NCI-H1092 (cell line): ENCODE results near the gene MYO15A.

ENCODE experiments used
- DNase-seq: peaks from one replicate; lab custom pipeline; 2025; lab: John Stamatoyannopoulos, UW

MYO15A gene

DNA sequence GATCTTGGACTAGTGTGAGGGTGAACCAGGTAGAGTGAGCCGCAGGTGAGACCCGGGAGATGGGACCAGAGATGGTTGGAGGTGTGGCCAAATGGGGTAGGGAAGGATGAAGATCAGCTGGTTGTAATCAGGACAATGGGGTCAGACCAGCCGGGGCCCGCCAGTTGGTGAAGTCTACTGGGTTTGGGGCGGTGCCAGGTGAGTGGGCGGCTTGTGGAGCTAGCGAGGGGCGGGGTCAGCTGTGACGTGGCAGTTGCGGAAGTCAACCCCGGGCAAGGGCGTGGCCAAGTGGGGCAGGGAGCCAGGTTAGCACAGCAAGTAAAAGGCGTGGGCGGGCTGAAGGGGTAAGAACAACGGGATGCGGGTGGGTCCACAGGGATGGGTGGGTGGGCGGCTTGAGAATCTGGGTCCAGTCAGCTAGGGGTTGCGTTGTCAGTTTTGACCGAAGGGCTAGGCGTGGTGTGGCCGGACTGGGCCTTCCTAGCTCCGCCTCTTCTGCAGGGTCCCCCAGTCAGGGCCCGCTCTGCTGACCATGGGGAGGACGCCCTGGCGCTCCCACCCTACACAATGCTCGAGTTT is 49.6 kb downstream of the MYO15A start:
- DNase-seq = no peak

DNA sequence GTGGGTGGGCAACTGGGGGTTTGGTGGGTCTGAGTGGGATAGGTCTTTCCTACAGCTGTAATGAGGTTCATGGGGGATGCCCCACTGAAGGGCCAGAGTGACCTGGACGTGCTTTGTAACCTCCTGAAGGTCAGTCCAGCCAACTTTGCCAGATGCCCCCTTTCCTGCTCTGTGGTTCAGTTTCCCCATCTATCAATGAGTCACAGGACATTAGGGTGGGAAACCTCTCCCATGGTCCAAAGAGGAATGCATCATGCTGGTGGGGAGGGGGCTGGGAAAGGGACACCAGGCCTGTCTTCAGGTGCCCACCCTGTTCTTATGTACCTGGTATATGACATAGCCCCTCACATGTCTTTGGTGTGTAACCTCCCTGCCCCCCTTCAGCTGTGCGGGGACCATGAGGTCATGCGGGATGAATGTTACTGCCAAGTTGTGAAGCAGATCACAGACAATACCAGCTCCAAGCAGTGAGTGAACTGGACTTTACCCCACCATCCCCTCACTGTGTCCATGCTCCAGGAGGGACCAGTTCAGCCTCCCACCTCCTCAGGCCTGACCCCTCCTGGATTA is 51.1 kb downstream of the MYO15A start:
- no peak for DNase-seq

DNA sequence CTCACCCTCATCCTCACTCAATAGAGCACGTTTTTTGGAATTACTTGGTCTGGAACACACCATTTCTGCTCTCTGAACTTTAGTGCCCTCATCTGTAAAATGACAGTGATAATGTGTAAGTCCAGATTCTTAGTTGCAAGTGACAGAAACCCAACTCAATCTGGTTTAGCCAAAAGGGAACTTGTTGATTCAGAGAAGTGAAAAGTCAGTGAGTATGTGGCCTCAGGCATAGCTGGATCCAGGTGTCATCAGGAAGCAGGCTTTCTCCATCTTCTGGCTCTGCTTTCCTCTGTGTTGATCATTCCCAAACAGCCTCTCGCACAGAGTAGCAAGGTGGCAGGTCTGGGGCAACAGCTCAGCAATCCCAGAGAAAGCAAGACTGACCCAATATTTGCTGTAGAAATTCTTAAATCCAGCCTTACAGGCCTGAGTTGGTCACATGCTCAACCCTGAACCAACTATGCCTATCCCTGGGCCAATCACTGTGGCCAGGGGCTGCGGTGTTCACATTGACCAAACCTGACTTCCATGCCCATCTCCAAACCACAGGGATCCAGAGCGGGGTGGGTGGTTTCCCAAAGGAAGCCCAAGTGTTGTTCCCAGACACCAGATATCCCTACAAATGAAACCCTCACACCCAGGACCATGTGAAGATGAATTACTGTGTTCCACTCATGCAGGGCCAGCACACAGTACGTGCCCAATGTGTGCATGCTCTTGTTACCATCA is 51.7 kb downstream of the MYO15A start:
- DNase-seq = no peak

DNA sequence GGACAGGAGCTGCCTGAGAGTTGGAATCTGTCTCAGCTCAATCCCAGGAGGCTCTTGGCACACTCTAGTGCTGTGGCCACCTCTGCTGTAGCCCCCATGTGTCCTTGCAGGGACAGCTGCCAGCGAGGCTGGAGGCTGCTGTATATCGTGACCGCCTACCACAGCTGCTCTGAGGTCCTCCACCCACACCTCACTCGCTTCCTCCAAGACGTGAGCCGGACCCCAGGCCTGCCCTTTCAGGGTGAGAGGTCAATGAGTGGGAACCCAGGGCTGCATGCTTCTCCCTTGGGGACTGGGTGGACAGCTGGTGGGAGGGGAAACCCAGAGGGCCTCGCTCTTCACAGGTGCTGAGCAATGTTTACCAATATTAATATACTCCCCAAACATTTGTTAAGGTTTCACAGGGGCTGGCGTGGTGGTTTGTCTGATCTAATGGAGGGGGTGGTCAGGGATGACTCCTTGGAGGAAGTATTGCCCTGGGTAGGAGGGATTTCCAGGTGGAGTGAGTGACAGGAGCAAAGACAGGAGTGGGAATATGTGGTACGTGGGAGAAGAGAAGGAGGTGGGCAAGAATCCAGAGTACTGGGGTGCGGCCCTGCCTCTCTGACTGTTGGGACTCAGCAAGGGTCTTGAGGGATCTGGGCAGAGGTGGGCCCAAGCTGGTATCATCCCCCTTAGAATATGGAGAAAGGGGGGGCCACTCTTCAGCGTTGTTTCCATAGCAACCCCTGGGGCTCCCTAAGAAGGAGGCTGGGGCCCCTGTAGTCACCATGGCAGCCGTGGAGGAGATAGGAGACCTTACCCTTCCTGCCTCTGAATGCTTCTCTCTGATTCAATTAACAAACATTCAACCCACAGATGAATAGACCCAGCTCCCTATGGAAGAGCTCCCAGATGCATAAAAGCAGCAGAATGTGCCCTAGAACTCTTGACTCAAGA is 52.9 kb downstream of the MYO15A start:
- no peak for DNase-seq

DNA sequence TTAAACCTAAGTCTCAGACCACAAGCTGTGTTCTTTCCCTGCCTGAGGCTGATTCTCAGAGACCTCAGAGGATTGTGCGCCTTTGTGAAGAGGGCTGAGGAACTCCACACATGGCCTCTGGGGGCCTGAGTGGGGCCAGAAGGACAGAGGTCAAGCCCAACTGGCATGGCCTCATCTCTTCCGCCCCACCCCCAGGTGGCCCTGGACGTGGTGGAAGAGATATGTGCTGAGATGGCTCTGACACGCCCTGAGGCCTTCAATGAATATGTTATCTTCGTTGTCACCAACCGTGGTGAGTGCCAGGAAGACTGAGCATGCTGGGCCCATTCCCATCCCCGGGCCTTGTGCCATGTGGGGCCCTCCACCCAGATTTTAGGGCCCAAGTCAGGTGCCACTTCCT is 55.0 kb downstream of the MYO15A start:
- DNase-seq = no peak

DNA sequence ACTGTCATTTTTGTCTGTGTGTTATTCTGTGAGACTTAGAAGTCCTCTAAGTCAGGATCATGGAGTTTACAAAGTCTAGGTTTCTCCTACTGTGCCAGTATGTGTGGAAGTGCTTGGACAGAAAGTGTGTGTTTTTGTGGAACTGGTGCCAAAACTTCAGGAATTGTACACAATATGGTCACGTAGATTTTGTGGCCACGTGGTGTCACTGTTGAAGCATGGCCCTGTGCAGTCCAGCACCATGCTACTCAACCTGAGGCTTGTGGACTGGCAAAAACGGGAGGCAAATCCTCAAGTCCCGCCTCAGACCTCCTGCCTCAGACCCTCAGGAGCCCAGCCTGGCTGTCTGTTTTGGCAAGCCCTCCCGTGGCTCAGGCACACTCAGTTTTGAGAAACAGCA is 58.3 kb downstream of the MYO15A start:
- DNase-seq = no peak

DNA sequence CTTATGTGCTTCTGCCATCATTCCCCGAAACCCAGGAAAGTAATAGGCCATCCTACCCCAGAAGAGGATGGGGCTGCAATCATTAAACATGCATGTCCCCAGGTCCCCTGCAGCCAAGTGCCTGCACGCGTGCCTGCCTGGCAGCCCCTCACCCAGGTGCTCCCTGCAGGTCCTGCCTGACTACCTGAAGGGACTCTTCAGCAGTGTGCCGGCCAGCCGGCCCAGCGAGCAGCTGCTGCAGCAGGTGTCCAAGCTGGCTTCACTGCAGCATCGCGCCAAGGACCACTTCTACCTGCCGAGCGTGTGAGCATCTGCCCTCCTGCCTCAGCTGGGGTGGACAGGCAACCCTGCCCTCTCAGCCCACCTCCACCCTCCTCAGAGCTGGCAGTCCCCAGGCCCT is 58.9 kb downstream of the MYO15A start:
- DNase-seq = no peak

DNA sequence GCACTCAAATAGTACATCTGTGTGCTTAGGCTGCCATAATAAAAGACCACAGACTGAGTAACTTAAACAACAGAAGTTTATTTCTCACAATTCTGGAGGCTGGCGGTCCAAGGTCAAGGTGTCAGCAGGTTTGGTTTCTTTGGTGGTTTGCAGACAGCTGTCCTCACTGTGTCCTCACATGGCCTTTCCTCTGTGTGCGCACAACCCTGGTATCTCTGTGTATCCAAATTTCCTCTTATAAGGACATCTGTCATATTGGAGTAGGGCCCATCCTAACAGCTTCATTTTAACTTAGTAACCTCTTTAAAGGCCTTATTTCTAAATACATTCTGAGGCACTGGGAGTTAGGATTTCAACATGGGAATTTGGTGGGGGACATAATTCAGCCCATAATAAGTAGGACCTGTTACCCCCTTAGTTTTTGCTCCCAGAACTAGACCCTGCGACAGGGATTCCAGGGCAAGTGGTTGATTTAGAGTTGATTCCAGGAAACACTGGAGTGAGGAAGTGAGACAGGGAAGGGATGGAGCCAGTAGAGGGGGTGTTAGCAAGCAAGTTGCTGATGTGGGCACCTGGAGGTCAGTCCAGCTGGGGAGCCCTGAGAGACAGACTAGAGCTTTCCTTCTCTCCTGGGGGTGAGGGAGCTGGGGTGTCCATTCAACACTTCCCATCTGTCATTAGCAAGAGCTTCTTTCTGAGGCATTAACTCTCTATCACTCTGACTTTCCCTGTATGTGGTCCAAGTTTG is 64.1 kb downstream of the MYO15A start:
- no peak for DNase-seq

DNA sequence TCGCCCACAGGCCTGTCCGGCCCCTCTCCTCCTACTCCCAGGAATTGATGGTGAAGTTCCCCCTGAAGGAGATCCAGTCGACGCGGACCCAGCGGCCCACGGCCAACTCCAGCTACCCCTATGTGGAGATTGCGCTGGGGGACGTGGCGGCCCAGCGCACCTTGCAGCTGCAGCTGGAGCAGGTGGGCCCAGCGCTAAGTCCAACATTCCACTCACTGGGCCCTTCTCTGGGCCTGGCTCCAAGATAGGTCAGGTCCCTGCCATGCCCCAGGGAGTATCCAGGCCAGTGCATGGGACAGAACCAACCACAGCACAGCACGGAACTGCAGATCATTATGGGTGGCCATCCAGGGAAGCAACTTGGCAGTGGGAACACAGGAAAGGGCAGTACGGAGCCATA is 65.2 kb downstream of the MYO15A start:
- no peak for DNase-seq

DNA sequence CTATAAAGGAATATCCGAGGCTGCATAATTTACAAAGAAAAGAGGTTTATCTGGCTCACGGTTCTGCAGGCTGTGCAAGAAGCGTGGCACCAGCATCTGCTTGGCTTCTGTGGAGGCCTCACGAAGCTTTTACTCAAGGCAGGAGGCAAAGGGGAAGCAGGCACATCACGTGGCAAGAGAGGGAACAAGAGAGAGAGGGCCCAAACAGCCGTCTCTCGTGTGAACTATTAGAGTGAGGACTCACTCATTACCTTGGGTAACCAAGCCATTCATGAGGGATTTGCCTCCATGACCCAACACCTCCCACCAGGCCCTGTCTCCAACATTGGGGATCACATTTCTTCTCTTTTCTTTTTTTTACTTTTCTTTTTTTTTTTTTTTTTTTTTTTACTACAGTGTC is 67.6 kb downstream of the MYO15A start:
- no peak for DNase-seq

DNA sequence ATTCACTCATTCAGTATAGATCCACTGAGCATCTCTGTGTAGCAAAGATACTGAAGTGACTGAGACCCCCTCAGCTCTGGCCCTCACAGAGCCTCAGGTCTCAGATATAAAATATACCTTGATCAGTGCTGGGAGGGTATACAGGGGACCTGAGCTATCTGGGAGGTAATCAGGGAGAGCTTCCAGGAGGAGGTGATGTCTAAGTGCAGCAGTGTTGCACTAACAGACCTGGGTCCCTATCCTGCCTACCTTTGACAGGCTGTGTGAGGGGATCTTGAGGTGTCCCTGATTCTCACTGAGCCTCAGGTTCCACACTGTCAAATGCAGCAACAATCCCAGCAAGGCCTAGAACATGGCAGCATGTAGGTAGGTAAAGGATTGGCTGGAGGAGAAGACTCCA is 68.6 kb downstream of the MYO15A start:
- no peak for DNase-seq

DNA sequence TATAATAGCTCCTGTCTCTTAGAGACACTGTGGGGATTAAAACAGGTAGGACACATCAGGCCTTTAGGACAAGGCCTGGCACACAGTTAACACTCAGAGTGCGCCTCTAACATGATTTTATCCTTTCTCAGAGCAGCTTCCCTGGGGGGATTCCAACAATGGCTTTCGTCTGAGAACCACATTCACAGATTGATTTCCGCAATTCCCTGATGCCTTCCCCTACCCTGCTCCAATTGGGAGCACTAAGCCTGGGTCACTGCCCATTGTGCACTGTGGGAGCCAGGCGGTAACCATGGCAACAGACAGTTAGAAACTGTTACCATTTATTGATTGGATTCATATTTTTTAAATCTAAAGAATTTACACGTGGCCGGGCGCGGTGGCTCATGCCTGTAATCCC is 69.2 kb downstream of the MYO15A start:
- DNase-seq = no peak

DNA sequence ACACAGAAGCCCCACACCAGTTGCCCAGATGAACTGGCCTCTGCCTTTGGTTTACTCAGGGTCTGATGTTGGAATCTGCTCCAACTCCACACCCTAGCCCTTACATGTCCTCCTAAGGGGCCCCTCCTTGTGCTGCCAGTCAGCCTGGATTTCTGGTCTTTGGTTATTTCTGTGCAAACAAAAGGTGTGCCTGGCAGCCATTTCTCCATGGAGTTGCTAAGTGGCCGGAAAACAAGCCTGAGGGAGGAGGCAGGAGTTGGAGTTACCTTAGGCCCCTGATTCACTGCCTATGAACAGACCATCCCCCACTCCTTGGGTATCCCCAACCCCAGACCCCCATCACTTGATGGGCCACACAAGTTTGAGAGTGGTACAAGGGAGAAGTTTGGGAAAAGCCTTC is 70.6 kb downstream of the MYO15A start:
- DNase-seq = no peak

DNA sequence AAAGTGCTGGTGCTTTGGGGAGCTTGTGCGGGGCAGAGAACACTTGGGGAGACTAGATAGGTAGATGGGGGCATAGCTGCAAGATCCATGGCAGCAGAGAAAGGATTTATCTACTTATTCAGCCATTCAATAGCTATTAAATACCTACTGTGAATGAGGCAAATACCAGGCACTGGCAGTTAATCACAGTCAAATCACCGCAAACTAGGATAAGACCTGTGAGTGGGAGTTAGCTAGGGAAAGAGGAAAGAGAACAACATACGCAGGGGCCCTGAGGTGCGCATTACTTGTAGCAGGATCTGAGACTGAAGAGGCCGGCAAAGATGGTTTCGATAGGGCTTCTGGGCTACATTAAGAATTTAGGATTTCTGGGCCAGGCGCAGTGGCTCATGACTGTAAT is 71.2 kb downstream of the MYO15A start:
- DNase-seq = no peak

DNA sequence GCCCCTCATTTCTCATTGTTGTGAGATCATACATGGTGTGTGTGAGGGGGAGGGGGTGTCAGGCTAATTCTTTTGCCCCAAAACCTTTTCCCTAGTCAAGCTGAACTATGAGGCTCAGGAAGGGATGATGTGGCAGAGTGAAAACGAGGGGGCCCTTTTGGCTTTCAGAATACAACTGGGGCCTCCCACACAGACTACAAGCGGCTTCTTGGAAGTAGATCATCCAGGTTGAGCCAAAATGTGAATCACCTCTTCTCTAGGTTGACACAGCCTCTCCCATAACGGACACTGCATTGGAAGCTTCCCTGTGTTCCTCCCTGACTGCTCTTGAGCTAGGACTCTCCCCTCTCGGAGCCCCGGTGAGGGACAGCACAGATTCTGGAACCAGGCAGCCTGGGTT is 72.8 kb downstream of the MYO15A start:
- DNase-seq = no peak

DNA sequence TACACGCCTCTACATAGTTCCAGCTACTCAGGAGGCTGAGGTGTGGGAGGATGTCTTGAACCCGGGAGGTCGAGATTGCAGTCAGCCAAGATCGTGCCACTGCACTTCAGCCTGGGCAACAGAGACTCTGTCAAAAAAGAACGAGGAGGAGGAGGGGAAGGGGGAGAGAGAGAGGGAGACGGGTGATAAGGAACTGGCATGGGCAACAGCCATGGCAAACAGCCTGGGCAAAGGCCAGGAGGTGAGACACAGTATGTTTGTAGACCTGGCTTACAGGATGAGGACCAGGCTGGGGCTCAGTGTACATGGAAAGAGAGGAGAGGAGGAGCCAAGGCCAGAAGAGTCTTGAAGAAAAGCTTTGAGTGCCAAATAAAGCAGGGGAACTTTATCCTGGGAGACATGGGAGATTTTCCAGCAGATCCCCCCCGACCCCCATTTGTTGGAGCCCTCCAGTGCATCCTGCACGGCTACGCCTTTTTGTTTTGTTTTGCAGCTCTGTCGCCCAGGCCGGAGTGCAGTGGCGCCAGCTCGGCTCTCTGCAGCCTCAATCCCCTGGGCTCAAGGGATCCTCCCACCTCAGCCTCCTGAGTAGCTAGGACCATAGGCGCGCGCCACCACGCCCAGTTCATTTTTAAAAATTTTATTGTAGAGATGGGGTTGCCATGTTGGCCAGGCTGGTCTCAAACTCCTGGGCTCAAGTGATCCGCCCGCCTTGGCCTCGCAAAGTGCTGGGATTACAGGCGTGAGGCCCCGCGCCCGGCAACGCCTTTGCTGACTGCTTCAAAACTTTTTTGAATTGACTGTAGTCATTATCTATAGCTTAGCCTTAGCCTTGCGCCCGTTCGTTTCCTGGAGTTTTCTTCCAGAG is 73.8 kb downstream of the MYO15A start:
- no peak for DNase-seq

DNA sequence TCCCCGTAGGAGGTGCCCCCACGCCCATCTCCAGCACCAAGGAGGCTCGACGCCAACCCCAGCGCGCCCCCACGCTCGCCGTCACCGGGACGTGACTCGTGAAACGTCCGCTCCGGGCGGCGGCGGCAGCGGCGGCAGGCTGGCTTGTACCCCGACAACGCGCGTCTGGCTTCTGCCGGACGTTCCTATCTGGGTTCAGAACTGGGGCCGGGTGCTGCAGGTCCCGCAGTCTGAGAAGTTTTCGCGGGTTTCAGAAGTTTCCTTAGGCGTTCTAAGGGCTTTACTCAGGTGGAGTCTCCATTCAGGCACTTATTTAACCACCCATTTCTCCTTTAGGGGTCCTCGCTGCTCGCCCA is 74.4 kb downstream of the MYO15A start:
- DNase-seq = peak; percentile 53

DNA sequence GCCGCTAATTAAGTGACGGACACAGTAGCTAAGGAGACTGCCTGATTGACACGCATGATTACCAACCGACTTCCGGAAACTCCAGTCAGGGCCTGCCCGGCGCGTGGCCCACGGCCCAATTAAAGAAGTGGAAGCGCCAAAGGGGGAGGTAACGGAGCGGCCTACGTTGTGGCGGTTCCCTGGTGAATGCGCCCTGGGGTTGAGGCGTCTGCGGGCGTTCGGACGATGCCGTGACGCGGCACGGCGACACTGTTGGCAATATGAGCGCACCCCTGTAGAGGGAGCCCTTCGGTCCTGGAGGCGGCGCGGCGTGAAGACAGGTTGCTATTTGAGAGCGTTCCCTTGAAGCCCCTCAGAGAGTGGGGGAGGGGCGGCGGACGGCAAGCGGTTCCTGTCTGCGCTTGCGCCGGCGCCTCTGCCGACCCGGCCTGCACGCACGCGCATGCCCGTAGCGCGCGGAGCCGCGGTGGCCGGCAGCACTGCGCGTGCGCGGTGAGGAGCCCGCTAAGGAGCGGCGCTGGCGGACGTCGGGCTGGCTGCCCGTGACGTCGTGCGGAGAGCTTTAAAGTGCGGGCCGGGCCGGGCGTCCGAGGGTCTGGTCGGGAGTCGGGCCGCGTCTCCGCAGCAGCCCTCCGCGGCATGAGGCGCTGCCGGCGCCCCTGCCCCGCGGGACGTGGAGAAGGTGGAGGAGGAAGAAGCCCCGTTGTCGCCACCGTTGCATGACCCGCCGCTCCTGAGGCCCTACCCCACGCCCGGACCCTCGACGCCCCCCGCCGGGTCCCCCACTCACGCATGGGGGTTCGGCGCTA is 75.0 kb downstream of the MYO15A start, which contains the start of gene ALKBH5:
Gene ALKBH5 (plus strand): TSS at position 495 of the 809 bp plus-strand sequence. CDS start 416 bp downstream, outside the sequence.
- peak; percentile 96 for DNase-seq

DNA sequence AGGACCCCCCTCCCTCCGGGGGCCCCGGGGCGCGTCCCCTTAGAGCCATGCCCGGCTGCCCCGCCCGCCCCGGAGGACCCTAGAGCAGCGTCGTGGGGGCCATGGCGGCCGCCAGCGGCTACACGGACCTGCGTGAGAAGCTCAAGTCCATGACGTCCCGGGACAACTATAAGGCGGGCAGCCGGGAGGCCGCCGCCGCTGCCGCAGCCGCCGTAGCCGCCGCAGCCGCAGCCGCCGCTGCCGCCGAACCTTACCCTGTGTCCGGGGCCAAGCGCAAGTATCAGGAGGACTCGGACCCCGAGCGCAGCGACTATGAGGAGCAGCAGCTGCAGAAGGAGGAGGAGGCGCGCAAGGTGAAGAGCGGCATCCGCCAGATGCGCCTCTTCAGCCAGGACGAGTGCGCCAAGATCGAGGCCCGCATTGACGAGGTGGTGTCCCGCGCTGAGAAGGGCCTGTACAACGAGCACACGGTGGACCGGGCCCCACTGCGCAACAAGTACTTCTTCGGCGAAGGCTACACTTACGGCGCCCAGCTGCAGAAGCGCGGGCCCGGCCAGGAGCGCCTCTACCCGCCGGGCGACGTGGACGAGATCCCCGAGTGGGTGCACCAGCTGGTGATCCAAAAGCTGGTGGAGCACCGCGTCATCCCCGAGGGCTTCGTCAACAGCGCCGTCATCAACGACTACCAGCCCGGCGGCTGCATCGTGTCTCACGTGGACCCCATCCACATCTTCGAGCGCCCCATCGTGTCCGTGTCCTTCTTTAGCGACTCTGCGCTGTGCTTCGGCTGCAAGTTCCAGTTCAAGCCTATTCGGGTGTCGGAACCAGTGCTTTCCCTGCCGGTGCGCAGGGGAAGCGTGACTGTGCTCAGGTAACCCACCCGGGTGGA is 75.8 kb downstream of the MYO15A start:
- DNase-seq = no peak
